Measurements from ENCODE around the gene PSMD5. TPM values are rescaled to one million over a fixed set of nuclear protein-coding genes. Genes with fewer than 3 reads are reported as not detected.

PSMD5 gene
- total and polyA plus RNA-seq, 4 experiments from 2014 or later, result 23.1 to 59.0 (median 36.0) TPM

GRCh38 chr9:120859361-120859760 lies 16.6 kb upstream of the PSMD5 start:
- peaks cover 73% of the 10 kb centered on the region for H3K36me3 ChIP-seq (ENCODE audit: insufficient read depth, low read length)
- H3K36me3 Mint-ChIP-seq, result peaks cover 53 to 83% of the 10 kb centered on the region in 2 donors
- intact Hi-C loops (cut with micrococcal nuclease), result no loop called here
- DNase-seq, result no peak
- no peaks in the 10 kb centered on the region for H3K27me3 ChIP-seq (ENCODE audit: insufficient read depth, low read length)
- peaks cover 0 to 4% (median 0%) of the 10 kb centered on the region in 4 donors for H3K4me1 Mint-ChIP-seq
- H3K4me3 Mint-ChIP-seq, result no peak overlapping the region
- H3K9me3 Mint-ChIP-seq, result no peaks in the 10 kb centered on the region
- CTCF ChIA-PET (ENCODE audit: partially characterized antibody), result interaction anchor here (0.9 kb wide), 1 partner anchor 15 kb away, joined by 3 read pairs; no protein-coding TSS in a partner anchor
- H3K27ac ChIP-seq (ENCODE audit: low read depth, low read length), result no peak overlapping the region
- no peaks in the 10 kb centered on the region for H3K9me3 ChIP-seq (ENCODE audit: control insufficient read depth in 1 of 2, low read length in 2 of 2)
- H3K27me3 Mint-ChIP-seq, result no peaks in the 10 kb centered on the region
- no peak overlapping the region for H3K4me3 ChIP-seq (ENCODE audit: low read length in 2 of 2)
- H3K27ac Mint-ChIP-seq, result peak overlapping the region in 2 of 7 donors; percentile 6 to 22
- H3K4me1 ChIP-seq (ENCODE audit: insufficient read depth, low read length), result no peaks in the 10 kb centered on the region
- POLR2A ChIA-PET (ENCODE audit: partially characterized antibody), result interaction anchor here (0.8 to 74.5 kb wide), 4 partner anchors 8 to 54 kb away, joined by 3 to 5577 read pairs (median 8); partner anchors contain the start of gene TRAF1

GRCh38 chr9:120857902-120858301 lies 15.2 kb upstream of the PSMD5 start:
- H3K27ac ChIP-seq (ENCODE audit: low read depth, low read length), result no peak overlapping the region
- peaks cover 0 to 1% (median 0%) of the 10 kb centered on the region in 4 donors for H3K4me1 Mint-ChIP-seq
- POLR2A ChIA-PET (ENCODE audit: partially characterized antibody), result interaction anchor here (1.8 to 74.5 kb wide), 4 partner anchors 10 to 56 kb away, joined by 10 to 5577 read pairs (median 24); partner anchors contain the start of gene TRAF1
- intact Hi-C loops (cut with micrococcal nuclease), result no loop called here
- H3K9me3 Mint-ChIP-seq, result no peaks in the 10 kb centered on the region
- H3K27ac Mint-ChIP-seq, result peak overlapping the region in 3 of 7 donors; percentile 29 to 66 (median 30)
- H3K36me3 Mint-ChIP-seq, result peaks cover 41 to 82% of the 10 kb centered on the region in 2 donors
- no peaks in the 10 kb centered on the region for H3K27me3 Mint-ChIP-seq
- H3K27me3 ChIP-seq (ENCODE audit: insufficient read depth, low read length), result no peaks in the 10 kb centered on the region
- DNase-seq, result no peak
- CTCF ChIA-PET (ENCODE audit: partially characterized antibody), result interaction anchor here (1.3 to 1.6 kb wide), 3 partner anchors 10 to 79 kb away, joined by 3 read pairs; no protein-coding TSS in a partner anchor
- no peaks in the 10 kb centered on the region for H3K9me3 ChIP-seq (ENCODE audit: control insufficient read depth in 1 of 2, low read length in 2 of 2)
- peaks cover 63% of the 10 kb centered on the region for H3K36me3 ChIP-seq (ENCODE audit: insufficient read depth, low read length)
- H3K4me1 ChIP-seq (ENCODE audit: insufficient read depth, low read length), result no peaks in the 10 kb centered on the region
- no peak overlapping the region for H3K4me3 ChIP-seq (ENCODE audit: low read length in 2 of 2)
- no peak overlapping the region for H3K4me3 Mint-ChIP-seq

- no peaks in the 10 kb centered on the region for H3K9me3 Mint-ChIP-seq
- peaks cover 42 to 82% of the 10 kb centered on the region in 2 donors for H3K36me3 Mint-ChIP-seq
- Histone ChIP-seq H3K4me3 (ENCODE audit: low read length in 2 of 2) (no peak overlapping the region), H3K36me3 (ENCODE audit: insufficient read depth, low read length) (peaks cover 63% of the 10 kb centered on the region), H3K27me3 (ENCODE audit: insufficient read depth, low read length) (no peaks in the 10 kb centered on the region), H3K27ac (ENCODE audit: low read depth, low read length) (no peak overlapping the region), H3K4me1 (ENCODE audit: insufficient read depth, low read length) (no peaks in the 10 kb centered on the region), H3K9me3 (ENCODE audit: control insufficient read depth in 1 of 2, low read length in 2 of 2) (no peaks in the 10 kb centered on the region)
- H3K4me3 Mint-ChIP-seq, result no peak overlapping the region
- intact Hi-C loops (cut with micrococcal nuclease), result no loop called here
- H3K27ac Mint-ChIP-seq, result peak overlapping the region in 2 of 7 donors; percentile 29 to 85
- no peaks in the 10 kb centered on the region for H3K27me3 Mint-ChIP-seq
- POLR2A ChIA-PET (ENCODE audit: partially characterized antibody), result interaction anchor here (1.8 to 74.5 kb wide), 5 partner anchors 11 to 56 kb away, joined by 10 to 5577 read pairs (median 19); partner anchors contain the start of gene TRAF1
- H3K4me1 Mint-ChIP-seq, result peaks cover 0 to 3% (median under 1%) of the 10 kb centered on the region in 4 donors
- CTCF ChIA-PET (ENCODE audit: partially characterized antibody), result interaction anchor here (1.3 to 1.6 kb wide), 3 partner anchors 10 to 79 kb away, joined by 3 read pairs; no protein-coding TSS in a partner anchor
- DNase-seq, result no peak
Measured at GRCh38 chr9:120857481-120857880, 14.8 kb upstream of the PSMD5 start.

- no peaks in the 10 kb centered on the region for H3K4me1 ChIP-seq (ENCODE audit: insufficient read depth, low read length)
- Mint-ChIP-seq H3K27me3 (no peaks in the 10 kb centered on the region), H3K4me1 (peaks cover 0 to 3% (median under 1%) of the 10 kb centered on the region in 4 donors), H3K27ac (peak overlapping the region in 4 of 7 donors; percentile 8 to 83 (median 40)), H3K4me3 (no peak overlapping the region), H3K36me3 (peaks cover 40 to 83% of the 10 kb centered on the region in 2 donors), H3K9me3 (no peaks in the 10 kb centered on the region)
- H3K9me3 ChIP-seq (ENCODE audit: control insufficient read depth in 1 of 2, low read length in 2 of 2), result no peaks in the 10 kb centered on the region
- intact Hi-C loops (cut with micrococcal nuclease), result no loop called here
- H3K27ac ChIP-seq (ENCODE audit: low read depth, low read length), result no peak overlapping the region
- H3K27me3 ChIP-seq (ENCODE audit: insufficient read depth, low read length), result no peaks in the 10 kb centered on the region
- no peak overlapping the region for H3K4me3 ChIP-seq (ENCODE audit: low read length in 2 of 2)
- peaks cover 59% of the 10 kb centered on the region for H3K36me3 ChIP-seq (ENCODE audit: insufficient read depth, low read length)
- no peak for DNase-seq
- POLR2A ChIA-PET (ENCODE audit: partially characterized antibody), result interaction anchor here (0.9 to 74.5 kb wide), 5 partner anchors 10 to 64 kb away, joined by 4 to 5577 read pairs (median 19); partner anchors contain the start of gene TRAF1
- CTCF ChIA-PET (ENCODE audit: partially characterized antibody), result interaction anchor here (1.2 to 1.9 kb wide), 5 partner anchors 11 to 125 kb away, joined by 3 to 5 read pairs (median 3); no protein-coding TSS in a partner anchor
Measured at GRCh38 chr9:120856700-120857099, 14.0 kb upstream of the PSMD5 start.

GRCh38 chr9:120855827-120856670 lies 13.3 kb upstream of the PSMD5 start:
- Histone ChIP-seq H3K36me3 (ENCODE audit: insufficient read depth, low read length) (peaks cover 59% of the 10 kb centered on the region), H3K27me3 (ENCODE audit: insufficient read depth, low read length) (no peaks in the 10 kb centered on the region), H3K4me3 (ENCODE audit: low read length in 2 of 2) (no peak overlapping the region), H3K9me3 (ENCODE audit: control insufficient read depth in 1 of 2, low read length in 2 of 2) (no peaks in the 10 kb centered on the region), H3K4me1 (ENCODE audit: insufficient read depth, low read length) (no peaks in the 10 kb centered on the region), H3K27ac (ENCODE audit: low read depth, low read length) (no peak overlapping the region)
- Mint-ChIP-seq H3K4me1 (peaks cover 0 to 3% (median 1%) of the 10 kb centered on the region in 4 donors), H3K4me3 (no peak overlapping the region), H3K9me3 (no peaks in the 10 kb centered on the region), H3K27me3 (no peaks in the 10 kb centered on the region), H3K36me3 (peaks cover 35 to 82% of the 10 kb centered on the region in 2 donors), H3K27ac (peak overlapping the region in 6 of 7 donors; percentile 37 to 75 (median 52))
- intact Hi-C loops (cut with micrococcal nuclease), result no loop called here
- DNase-seq, result no peak
- ChIA-PET POLR2A (ENCODE audit: partially characterized antibody) (interaction anchor here (0.9 to 74.5 kb wide), 5 partner anchors 9 to 64 kb away, joined by 4 to 5577 read pairs (median 19); partner anchors contain the start of gene TRAF1), CTCF (ENCODE audit: partially characterized antibody) (interaction anchor here (1.2 to 1.9 kb wide), 3 partner anchors 12 to 126 kb away, joined by 3 to 5 read pairs (median 3); no protein-coding TSS in a partner anchor)

GRCh38 chr9:120854596-120855327 lies 12.0 kb upstream of the PSMD5 start:
- Histone ChIP-seq H3K27ac (ENCODE audit: low read depth, low read length) (no peak overlapping the region), H3K4me1 (ENCODE audit: insufficient read depth, low read length) (no peaks in the 10 kb centered on the region), H3K4me3 (ENCODE audit: low read length in 2 of 2) (no peak overlapping the region), H3K36me3 (ENCODE audit: insufficient read depth, low read length) (peaks cover 47% of the 10 kb centered on the region), H3K9me3 (ENCODE audit: control insufficient read depth in 1 of 2, low read length in 2 of 2) (no peaks in the 10 kb centered on the region), H3K27me3 (ENCODE audit: insufficient read depth, low read length) (no peaks in the 10 kb centered on the region)
- intact Hi-C loops (cut with micrococcal nuclease), result no loop called here
- peaks cover 1 to 11% (median 7%) of the 10 kb centered on the region in 4 donors for H3K4me1 Mint-ChIP-seq
- H3K27me3 Mint-ChIP-seq, result no peaks in the 10 kb centered on the region
- DNase-seq, result no peak
- H3K36me3 Mint-ChIP-seq, result peaks cover 32 to 74% of the 10 kb centered on the region in 2 donors
- H3K4me3 Mint-ChIP-seq, result no peak overlapping the region
- POLR2A ChIA-PET (ENCODE audit: partially characterized antibody), result interaction anchor here (1.0 to 4.6 kb wide), 5 partner anchors 8 to 75 kb away, joined by 3 to 29 read pairs (median 3); partner anchors contain the start of gene PSMD5
- peak overlapping the region in 4 of 7 donors; percentile 9 to 74 (median 52) for H3K27ac Mint-ChIP-seq
- no peaks in the 10 kb centered on the region for H3K9me3 Mint-ChIP-seq
- CTCF ChIA-PET (ENCODE audit: partially characterized antibody), result no interaction called here

Data from CD4-positive, alpha-beta memory T cell (primary cell).